Limb (tissue), 2 donors: ENCODE data around the gene RABL6.
"Not testable (repeated sequence)": the region's sequence is repeated elsewhere in the genome, so short reads cannot be mapped to it uniquely, and the experiment has no call there.

ENCODE experiments used
- DNase-seq, 2 donors: peaks; one replicate each; pipeline ENCODE4 v3.0.0-alpha.2; 2016; ENCODE audit errors: extremely low spot score in 2 of 2

The RABL6 gene

DNA sequence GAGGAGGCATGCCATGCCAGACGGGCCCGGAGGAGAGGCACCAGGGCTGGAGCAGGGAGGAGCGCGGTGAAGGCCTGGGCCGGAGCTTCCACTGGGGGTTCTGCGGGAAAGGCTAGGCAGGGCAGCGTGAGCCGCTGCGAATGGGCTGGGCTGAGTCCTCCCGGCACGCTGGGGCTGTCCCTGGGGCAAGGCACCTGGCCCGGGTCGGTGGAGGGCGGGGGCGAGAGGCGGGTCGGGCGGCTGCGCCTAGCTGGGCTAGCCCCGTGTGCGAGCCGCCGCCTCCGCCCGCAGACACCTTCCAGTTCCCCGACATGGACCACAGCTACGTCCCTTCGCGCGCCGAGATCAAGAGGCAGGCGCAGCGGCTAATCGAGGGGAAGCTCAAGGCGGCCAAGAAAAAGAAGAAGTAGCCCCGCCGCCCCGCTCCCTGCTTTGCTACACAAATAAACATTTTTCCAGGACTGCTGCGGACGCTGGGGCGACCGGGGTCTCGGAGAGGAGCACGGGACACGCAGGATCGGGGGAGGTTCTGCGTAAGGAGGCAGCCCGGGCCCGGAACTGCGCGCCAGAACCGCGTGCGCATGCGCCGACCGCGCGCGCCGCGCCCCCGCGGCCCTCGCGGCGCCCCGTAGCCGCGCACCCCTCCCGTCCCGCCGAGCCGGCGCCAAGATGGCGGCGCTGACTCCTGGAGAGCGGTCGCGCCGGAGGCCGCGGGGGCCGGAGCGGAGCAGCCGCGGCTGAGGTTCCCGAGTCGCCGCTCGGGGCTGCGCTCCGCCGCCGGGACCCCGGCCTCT lies at the start of gene RABL6:
TSS of gene RABL6 (plus strand) at position 668 of the 794 bp plus-strand sequence. CDS start 249 bp downstream, outside the sequence.
- peak; percentile 78 to 90 for DNase-seq

DNA sequence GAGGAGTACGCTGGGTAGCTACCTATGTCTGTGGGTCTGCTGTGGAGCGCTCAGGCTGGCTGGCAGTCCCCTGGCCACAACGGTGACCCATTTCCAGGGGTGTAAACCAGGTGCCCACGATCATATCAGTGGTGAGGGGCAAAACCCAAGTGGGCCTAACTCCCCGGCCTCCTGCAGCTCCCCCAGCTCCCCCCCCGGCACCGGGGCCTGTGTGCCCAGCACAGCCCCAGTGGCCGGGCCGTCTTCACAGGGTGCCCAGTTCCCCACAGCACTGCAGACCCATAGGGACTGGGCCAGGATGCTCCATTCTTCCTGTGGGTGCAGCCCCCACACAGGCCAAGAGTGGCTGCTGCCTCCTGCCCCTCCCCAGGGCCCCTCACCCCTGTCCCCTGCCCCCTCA lies 48.7 kb upstream of the RABL6 start:
- no peak for DNase-seq

- DNase-seq = no peak
These were observed 48.1 kb upstream of the RABL6 start for GRCh38 chr9:136759436-136760325.

- peak in 1 of 2 donors; percentile 33 for DNase-seq
These were observed 47.3 kb upstream of the RABL6 start for GRCh38 chr9:136760424-136760823.

DNA sequence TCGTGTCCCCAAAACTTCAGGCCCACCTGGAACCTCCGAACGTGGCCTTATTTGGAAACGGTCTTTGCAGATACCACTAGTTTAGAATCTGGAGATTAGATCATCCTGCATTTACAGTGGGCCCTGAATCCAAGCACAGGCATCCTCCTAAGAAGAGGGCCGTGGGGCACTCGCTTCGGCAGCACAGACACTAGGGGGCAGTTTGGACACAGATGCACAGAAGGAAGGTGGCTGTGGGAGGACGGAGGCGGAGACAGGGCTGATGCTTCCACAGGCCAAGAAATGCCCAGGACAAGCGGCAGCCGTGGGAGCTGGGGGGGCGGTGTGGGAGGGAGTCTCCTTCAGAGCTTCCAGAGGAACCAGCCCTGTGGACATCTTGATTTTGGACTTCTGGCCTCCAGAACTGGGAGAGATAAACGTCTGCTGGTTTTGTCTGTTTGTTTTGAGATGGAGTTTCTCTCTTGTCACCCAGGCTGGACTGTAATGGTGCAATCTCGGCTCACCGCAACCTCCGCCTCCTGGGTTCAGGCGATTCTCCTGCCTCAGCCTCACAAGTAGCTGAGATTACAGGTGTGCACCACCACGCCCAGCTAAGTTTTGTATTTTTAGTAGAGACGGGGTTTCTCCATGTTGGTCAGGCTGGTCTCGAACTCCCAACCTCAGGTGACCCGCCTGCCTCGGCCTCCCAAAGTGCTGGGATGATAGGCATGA lies 46.8 kb upstream of the RABL6 start:
- peak; percentile 13 to 60 for DNase-seq

- DNase-seq = no peak
These were observed 46.2 kb upstream of the RABL6 start for GRCh38 chr9:136761545-136761981.

DNA sequence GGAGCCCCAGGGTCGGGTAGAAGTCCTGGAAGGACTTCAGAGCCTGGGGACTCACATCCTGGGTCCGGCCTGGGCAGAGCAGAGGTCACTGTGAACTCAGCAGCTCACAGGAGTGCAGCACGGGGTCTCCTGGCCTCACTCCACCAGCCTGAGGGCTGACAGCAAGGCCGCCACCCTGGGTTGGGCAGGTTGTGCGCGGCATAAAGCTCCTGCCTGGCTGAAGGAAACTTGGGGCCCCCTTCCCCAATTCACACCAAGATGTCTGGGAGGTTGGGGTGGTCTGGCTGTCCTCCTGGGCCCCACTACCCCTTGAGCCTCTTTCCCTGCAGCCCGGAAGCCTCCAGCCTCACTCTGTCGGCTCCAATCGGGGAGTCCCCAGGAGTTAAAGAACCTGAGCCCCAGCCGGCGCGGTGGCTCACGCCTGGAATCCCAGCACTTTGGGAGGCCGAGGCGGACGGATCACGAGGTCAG lies 45.5 kb upstream of the RABL6 start:
- DNase-seq = no peak

DNA sequence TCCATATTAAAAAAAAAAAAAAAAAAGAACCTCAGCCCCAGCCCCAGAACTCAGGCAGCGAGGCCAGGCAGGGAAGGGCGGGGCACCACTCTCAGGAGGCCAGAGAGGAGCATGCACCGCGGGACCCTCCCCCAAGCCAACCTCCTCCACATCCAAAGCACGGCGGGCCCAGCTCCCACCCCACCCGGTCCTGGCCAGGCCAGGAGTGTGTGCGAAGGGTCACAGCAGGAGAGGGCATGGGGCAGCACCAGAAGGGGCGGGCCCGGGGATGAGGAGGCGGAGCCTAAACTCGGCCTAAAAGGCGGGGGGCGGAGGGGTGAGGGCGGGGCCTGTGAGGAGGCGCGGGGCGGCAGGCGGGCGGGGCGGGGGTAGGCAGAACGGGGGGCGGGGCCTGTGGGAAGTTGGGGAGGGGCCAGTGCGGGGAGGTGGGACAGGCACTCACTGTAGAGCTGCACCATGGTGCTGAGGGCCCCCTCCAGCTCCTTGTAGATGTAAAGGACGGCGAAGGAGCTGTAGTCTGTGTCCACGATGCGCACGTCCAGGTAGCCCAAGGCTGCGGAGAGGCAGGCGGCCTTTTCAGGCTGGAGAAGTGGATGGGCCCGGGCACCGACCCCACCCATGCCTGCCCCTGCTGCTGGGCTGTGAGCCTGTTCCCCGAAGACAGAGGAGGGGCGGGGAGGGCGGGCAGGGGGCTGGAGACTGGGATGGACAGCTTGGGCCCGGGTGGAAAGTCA lies 44.7 kb upstream of the RABL6 start:
- DNase-seq = peak in 1 of 2 donors; percentile 72

GRCh38 chr9:136763649-136764035 lies 44.1 kb upstream of the RABL6 start:
- peak in 1 of 2 donors; percentile 16 for DNase-seq

- no peak for DNase-seq
These were observed 43.4 kb upstream of the RABL6 start, which contains the start of gene LCN15 for GRCh38 chr9:136764301-136764891. TSS of gene LCN15 (minus strand) at chr9:136764518. CDS start at chr9:136764488, 30 bp downstream.

DNA sequence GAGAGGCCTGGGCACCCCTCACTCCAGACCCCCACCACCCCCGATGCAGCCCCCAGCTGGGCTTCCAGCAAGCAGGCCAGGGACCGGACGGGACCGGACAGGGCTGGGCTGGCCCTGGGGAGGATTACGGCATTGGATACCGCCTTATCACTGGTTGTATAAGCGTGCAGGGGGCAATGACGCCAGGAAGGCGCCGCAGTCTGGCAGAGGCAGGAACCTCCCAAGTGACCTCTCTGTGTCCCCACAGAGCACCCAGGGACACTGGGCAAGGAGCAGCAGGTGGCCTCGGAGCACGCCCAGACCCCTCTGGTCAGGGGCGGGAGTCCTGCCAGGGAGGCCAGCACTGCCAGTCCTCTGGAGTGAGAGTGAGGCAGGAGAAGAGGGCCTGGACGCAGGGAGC lies 42.7 kb upstream of the RABL6 start:
- no peak for DNase-seq

- DNase-seq = not testable (repeated sequence)
These were observed 41.9 kb upstream of the RABL6 start for GRCh38 chr9:136765745-136766409.

DNA sequence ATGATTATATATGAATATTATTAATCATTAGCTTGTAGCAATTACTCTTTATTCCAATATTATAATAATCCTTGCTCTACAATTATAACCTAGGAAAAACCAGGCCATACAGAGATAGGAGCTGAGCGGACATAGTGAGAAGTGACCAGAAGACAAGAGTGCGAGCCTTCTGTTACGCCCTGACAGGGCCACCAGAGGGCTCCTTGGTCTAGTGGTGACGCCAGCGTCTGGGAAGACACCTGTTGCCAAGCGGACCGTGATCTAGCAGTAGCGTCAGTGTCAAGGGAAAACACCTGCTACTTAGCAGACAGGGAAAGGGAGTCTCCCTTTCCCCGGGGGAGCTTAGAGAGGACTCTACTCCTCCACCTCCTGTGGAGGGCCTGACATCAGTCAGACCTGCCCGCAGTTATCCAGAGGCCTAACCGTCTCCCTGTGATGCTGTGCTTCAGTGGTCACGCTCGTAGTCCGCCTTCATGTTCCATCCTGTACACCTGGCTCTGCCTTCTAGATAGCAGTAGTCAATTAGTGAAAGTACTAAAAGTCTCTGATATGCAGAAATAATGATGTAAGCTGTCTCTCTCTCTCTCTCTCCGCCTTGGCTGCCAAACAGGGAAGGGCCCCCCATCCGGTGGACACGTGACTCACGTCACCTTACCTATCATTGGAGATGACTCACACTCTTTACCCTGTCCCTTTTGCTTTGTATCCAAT lies 41.2 kb upstream of the RABL6 start:
- peak in 1 of 2 donors; percentile 45 for DNase-seq

- DNase-seq = peak in 1 of 2 donors; percentile 38
These were observed 38.0 kb upstream of the RABL6 start for GRCh38 chr9:136769710-136770191.

DNA sequence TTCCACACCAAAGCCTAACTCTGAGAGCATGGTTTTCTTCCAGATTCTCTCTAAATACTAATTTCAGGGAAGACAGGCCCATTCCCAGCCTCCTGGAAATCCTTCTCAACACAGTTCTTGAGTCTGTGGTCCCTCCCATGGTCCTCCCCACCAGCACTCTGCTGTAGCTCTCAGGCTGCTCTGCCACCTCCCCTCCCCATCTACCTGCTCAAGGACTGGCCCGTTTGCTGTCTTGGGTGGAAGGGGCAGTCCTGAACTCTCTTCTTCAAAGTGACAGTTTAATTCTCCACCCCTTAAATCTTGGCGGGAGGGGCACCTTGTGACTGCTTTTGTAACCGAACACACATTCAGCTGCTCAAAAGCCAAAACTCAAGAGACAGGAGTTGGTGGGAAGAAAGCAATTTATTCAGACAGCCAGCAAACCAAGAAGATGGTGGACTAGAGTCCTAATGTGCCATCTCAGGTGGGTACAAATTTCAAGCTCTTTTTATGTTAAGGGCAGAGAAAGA lies 35.8 kb upstream of the RABL6 start:
- no peak for DNase-seq

DNA sequence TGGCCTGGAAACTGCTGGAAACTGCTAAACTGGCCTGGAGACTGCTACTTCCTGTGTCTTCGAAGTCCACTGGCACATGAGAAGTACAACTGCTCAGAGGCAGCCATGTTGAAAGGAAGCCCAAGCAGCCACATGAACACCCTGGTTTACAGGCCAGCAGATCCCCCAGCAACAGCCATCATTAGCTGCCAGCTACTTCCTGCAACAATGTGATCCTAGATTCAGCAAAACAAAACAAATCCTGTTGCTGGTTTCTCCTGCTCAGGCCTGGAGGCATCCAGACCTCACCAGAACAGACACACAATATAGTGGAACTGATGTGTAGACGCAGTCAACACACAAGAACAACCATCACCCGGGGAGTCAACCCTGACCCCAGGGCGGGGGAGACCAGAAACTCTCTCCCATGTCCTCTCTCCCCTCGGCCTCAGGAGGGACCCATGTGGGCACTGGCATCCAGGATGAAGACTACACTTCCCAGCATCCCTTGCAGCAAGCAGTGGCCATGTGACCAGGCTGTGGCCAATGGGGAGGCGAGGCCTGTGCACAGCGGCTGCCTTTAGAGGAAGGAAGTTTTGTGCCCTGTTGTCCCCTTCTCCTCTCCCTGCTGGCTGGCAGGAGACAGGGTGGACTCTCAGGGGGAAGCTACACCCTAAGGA lies 34.2 kb upstream of the RABL6 start:
- no peak for DNase-seq

- DNase-seq = no peak
These were observed 33.2 kb upstream of the RABL6 start for GRCh38 chr9:136774416-136775045.

- DNase-seq = no peak
These were observed 32.6 kb upstream of the RABL6 start for GRCh38 chr9:136775191-136775590.
